NCI-H2081 treated with DMSO at 0.1 percent for 48 hours (cell line): Measurements from ENCODE around the gene PTGIS.

Experiments used
- DNase-seq: peaks from one replicate; lab custom pipeline; 2025; lab: John Stamatoyannopoulos, UW

PTGIS gene

GRCh38 chr20:49560186-49560585, 7.8 kb downstream of the PTGIS start:
- no peak for DNase-seq

- no peak for DNase-seq
These were observed 8.4 kb downstream of the PTGIS start for GRCh38 chr20:49559411-49560081.

DNA sequence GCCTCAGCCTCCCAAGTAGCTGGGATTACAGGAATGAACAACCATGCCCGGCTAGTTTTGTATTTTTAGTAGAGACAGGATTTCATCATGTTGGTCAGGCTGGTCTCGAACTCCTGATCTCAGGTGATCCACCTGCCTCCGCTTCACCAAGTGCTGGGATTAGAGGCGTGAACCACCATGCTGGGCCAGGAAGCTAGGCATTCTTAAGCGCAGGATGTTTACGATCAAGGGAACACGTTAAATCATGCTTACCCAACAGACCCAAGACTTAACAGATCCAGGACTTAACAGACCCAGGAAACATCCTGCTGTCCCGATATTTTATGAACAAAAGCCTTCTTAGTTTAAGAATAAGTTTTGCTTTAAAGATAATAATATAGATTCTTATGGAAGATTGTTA, 9.1 kb downstream of the PTGIS start:
- no peak for DNase-seq

DNA sequence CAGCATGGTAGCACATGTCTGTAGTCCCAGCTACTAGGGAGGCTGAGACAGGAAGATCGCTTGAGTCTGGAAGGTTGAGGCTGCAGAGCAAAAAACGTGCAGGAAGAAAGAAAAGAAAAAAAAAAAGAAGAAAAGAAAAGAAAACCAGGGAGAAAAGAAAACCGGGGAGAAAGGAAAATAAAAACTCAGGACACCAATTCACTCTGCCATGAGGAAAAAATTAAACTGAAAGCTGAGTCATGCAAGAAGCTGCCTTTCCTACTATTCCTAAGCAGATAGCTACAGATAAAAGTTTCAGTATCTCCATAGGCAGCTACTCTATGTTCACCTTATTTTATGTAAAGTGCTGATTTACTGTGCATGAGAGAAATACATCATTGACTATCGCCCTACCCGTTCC, 10.5 kb downstream of the PTGIS start:
- DNase-seq = no peak

DNA sequence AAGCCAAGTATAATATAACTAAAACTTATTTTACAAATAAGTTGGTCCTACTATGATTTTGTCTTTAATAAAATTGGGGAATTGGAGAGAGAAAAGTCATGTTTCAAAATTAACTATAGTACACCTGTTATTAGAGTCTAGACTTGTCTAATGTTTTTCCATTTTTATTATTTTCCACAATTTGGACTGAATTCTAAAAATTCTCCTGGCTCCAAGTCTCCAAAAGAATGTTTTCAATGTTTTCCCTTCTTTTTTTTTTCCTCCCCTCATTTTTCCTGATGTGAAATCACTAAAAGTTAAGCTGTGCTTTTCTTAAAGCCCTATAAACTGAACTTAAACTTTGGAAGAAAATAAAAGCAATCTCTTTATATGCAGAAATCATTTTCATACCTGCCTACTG, 11.3 kb downstream of the PTGIS start:
- no peak for DNase-seq

DNA sequence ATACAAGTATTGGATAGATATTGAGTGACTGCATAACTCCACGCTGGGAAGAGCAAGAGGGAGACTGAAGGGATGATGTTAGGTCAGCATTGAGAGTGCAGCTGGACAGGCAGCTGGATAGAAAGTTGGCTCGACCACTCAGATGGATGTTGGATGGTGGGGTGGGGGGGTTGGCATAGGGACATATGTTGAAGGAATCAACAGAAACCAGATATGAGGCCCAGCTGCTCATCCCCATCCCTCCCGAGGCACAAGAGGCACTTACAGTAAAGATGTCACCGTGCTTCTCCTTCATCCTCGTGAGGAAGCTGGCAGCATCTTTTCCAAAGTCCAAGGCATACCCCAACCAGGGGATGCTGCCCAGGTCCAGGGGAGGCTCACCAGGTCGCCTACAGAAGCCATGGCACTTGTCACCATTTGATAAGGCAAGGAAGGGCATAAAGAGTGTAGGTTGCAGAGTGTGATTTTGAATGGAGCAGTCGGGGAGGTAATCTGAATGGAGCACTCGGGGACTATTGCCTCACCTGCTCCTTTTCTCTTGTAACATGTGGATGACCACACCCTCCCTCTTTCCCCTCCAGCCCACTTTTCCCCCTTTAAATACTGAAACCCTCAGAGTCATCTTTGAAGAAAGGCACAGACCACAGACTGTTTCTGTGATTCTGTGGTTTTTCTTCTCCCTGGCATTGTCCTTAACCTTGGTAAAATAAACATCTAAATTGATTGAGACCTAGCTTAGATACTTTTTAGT, 18.0 kb downstream of the PTGIS start:
- no peak for DNase-seq

- DNase-seq = no peak
These were observed 19.5 kb downstream of the PTGIS start for GRCh38 chr20:49548371-49548947.

GRCh38 chr20:49545572-49545971, 22.4 kb downstream of the PTGIS start:
- DNase-seq = no peak

DNA sequence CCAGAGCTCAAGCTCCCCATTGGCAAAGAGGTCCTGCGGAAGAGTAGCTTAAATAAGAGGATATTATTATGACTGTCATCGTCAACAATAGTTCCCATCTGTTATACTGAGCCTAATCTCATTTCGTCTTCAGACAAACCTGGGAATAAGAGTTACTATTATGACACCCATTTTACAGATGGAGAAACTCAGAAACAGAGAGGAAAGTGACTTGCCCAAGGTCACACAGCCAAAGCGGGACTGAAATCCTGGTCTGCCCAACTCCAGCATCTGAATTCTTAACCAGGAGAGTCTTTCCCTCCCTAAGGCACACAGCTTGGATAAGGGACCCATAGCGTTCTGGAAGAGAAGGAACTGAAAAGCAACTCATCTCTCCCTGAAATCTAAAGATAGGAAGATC, 23.4 kb downstream of the PTGIS start:
- no peak for DNase-seq

- DNase-seq = no peak
These were observed 24.0 kb downstream of the PTGIS start for GRCh38 chr20:49543858-49544437.

DNA sequence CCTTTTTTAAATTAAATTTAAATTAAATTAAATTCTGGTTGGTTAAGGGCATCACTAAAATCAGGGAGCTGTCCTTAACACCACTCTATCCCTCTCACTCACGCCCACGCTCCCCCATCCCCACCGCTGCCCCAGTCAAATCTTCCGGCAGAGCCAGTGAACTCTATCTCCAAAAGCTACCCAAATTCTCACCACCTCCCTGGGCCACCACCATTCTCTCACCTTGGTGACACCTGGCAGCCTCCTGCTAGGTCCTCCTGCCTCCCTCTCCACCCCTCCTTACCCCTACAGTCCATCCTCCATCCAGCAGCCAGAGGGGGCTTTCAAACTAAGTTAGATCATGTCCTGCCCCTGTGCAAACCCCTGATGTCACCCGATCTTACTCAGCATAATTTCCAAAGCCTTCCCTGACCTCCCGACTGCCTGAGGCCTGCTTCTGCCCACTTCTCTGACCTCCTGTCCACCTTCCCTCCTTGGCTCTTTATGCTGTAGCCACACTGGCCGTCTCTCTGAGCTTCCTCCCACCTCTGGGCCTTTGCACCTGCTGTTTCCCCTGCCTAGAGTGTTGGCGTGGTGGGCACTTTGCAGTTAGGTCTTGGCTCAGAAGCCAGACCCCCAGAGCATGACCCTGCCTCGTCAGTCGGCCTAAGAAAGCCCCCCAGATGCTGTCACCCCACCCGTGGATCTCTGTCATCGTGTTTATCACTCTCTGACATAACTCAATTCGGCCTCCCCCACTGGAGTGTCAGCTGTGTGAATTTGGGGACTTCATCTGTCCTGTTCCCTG, 24.7 kb downstream of the PTGIS start:
- DNase-seq = no peak

DNA sequence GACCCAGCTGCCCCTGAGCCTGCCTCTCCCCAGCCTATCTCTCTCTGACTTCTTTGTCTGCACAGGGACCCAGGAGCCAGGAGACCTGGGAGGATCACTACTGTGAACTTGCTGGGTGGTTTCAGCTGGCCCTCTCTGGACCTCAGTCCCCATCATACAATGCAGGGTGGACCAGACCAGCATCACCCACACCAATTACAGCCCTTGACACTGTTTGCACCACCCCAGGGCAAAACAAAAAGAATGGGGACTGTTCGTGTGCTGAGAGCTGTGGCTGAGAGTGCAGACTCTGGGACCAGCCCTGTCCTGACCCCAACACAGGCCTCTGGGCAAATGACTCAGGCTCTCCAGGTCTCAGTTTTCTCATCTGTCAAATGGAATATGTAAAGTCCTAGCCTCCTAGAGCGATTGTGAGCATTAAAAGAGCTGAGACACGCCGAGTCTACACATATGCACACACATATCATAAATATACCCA, 25.4 kb downstream of the PTGIS start:
- DNase-seq = no peak

GRCh38 chr20:49541733-49542513, 26.0 kb downstream of the PTGIS start:
- no peak for DNase-seq

DNA sequence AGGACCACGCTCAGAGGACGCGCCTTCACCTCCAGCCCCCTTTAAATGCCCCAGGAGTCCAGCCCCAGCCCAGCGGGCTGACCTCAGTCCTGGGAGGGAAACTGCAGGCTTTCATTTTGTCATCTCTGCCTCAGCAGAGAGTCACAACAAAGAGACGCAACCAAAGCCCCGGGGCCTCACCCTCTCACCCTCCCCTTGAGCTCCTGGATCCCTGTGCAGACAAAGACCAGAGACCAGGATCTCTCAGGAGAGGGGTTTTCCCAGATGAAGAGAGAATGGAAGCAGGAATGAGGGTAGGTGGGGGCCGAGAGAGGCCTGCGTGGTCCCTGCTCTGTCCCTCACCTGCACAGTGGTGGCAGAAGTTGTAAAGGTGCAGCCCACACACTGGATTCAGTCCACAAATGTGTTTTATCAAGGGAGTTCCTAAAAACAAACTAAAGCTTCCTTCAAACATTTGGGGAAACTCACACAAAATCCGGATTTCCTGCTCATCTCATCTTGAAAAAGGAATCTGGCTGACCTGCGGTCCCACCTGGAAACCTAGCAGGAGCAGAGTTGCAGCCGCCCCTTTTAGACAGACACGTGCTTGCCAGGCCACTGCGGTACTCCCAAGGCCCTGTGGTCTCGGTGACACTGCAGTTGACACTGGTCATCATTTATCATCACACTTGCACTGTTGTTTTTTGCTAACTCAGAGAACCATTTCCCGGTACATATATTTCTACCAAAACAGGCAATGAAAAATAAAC, 27.1 kb downstream of the PTGIS start:
- DNase-seq = no peak

DNA sequence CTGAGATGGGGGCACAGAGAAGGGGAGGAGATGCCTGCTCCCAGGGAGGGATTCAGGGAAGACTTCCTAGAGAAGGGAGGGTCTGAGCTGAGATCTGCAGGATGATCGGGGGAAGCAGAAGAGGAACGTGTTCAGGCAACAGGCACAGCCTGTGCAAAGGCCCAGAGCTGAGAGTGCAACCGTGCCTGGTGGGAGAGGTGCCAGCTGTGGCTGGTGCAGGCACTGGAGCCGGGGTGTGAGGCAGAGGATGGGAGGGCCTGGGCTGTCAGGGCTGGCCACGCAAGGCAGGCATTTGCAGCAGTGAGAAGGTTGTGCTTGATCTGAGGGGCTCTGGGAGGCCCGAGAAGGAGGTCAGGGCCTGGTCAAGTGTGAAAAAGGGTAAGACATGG, 27.7 kb downstream of the PTGIS start:
- no peak for DNase-seq

DNA sequence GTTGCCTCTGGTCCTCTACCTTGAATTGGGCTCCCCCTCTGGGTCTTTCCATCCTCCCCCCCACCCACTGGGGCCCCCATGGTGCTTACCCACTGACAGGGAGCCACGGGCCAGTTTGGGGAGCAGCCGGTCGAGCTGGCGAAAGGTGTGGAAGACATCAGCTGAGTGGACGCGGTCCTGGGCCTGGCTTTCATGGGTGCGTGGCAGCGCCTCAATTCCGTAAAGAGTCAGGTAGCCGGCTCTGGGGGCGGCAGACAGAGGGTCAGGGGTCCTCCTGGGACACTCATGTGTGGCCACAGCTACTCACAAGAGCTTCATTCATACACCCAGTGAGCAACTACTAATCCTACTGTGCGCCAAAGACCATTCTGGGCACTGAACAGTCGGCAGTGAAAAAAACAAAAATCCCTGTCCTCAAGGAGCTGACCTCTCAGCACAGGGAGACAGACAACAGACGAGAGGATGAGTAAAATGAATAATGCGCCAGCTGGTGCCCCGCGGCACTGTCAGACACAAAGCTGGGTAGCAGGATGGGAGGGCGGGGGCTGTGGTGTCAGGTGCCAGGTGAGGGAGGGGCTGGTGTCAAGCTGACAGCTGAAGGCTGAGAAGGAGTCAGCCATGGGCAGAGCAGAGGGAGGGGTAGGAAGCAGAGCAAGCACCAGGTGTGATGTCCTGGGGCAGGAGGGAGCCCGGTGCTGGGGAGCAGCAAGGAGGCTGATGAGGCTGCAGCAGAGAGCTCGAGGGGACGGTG, 28.3 kb downstream of the PTGIS start:
- no peak for DNase-seq

DNA sequence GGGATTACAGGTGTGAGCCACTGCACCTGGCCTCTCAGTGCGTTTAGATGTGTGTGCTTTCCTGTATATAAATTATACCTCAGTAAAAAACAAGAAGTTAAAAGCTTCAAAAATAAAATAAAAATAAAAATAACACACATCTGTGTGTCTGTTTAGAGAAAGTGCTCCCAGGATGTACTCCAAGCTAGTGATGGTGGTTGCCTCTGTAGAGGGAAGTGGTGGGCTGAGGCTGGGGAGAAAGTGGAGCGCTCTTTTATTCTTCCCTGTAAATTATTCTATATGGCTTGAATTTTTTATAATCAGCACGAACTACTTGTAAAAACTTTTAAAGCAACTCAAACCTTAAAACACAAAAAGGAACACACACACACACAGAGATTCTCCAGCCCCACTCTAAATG, 29.0 kb downstream of the PTGIS start:
- DNase-seq = no peak

GRCh38 chr20:49534255-49534712, 33.7 kb downstream of the PTGIS start:
- DNase-seq = no peak

- no peak for DNase-seq
These were observed 35.5 kb downstream of the PTGIS start for GRCh38 chr20:49532285-49532946.
